Left renal cortex interstitium (tissue), 4 donors: Measurements from ENCODE around the gene PPA1. TPM values are rescaled to one million over a fixed set of nuclear protein-coding genes. Genes with fewer than 3 reads are reported as not detected.
A peak's percentile ranks its signal among the peaks of the same experiment; 100 is the strongest.
"Not testable (repeated sequence)": the region's sequence is repeated elsewhere in the genome, so short reads cannot be mapped to it uniquely, and the experiment has no call there.

Experiments used
- DNase-seq, 4 donors: peaks; one replicate each; pipeline ENCODE4 v3.0.0-alpha.2; 2013; ENCODE audit warnings: low read depth in 4 of 4, low spot score in 2 of 4, missing footprints in 1 of 4
- polyA plus RNA-seq, 4 donors: library from polyadenylated mRNA; unstranded; fragments of 120-200 nt; gene quantifications; one replicate each; pipeline ENCODE4 v1.2.1, GENCODE V29; 2013; ENCODE audit not compliant: insufficient read length in 4 of 4

PPA1 gene
- polyA plus RNA-seq, 4 donors: 75.7 to 101 (median 92.6) TPM

- peak in 1 of 4 donors; percentile 24 for DNase-seq
These were observed 22.4 kb upstream of the PPA1 start for GRCh38 chr10:70255329-70256299.

DNA sequence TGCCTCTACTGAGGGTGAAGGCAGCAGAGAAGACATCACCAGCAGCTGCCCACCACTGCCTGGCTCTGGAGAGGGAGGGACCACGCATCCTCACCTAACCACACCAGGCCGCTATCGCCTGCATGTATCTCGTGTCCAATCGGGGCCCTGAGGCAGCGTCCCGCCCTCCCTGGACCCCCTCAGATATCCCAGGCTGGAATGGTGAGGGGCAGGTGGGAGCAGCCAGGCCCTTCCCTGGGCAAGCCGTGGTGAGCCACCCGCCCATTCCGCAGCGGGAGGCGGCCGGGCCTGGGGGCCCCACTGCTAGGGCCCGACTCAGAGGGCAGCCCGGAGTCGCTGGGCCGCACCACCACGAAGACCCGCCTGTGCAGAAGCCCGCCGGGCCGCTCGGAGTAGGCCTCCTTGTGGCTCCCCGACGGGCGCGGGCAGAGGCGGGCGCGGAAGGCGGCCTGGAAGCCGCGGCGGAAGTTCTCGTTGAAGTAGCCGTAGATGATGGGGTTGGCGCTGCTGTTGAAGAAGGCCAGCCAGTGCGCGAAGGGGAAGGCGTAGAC lies 21.6 kb upstream of the PPA1 start:
- no peak for DNase-seq

- no peak for DNase-seq
These were observed 20.9 kb upstream of the PPA1 start for GRCh38 chr10:70253878-70254765.

DNA sequence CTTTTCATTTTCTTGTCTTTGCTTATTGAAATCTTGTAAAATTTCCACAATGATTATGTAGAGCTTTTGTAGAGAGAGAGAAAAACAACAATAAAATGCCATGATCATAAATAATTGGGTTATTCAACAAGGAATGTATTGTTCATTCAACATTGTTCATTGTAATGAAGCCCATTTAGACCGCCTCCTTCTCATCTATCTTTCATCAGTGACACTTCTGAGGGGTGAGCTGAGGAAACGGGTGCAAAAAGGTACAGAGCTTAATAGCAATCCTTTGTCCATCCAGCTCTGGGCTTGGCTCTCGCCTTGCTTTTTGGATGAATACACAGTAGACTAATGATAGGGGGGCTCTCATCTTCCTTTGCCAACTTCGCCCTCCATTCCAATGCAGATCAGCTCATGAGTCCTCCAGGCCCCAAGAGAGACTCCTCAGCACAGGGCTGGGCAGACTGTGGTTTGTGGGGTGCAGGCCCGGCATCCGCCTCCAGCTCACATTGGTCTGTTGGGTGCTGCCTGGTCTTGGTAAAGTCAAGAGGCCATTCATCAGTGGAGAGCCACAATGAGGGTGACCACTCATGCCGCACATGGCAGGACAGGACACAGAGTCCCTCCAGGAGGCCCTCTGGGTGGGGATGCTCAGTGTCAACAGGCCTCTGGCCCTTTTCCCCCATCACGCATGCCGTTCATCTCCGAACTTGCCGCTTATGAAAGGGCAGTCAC lies 17.9 kb upstream of the PPA1 start:
- DNase-seq: no peak

DNA sequence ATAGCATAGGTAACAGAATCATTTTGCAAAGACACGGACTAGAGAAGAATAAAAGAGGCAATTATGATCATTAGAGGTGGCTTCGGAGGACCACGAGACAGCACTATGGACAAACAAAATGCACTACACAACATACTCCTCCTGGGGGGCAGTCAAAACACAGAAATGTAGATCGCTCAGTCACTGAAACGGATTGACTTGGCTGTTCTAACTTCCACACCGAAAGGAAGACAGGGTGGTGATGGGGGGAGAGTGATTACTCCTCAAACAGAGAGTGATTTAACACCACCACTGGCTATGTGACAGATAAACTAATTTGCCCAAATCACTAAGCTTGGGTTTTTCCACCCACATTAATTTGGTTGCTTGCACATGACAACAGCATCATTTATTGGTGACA lies 14.1 kb upstream of the PPA1 start:
- no peak for DNase-seq

DNA sequence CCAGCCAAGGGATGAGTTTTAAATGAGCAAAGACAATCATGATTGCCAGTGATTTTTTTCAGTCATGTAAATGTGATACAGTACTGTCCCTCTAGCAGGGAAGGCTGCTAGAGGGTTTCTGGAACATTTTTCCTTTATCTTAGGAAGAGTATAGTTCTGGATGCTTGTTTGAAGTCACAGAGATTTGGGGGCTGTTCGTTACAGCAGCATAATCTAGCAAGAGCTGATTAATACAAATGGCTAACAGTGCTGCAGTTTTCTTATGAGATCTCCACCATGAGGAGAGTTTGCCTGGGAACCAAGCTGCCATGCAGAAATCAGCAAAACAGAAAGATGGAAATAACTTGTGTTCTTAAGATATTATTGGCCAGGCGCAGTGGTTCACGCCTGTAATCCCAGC lies 7.9 kb upstream of the PPA1 start:
- DNase-seq: no peak

GRCh38 chr10:70239986-70240385 lies 6.8 kb upstream of the PPA1 start:
- DNase-seq: not testable (repeated sequence)

DNA sequence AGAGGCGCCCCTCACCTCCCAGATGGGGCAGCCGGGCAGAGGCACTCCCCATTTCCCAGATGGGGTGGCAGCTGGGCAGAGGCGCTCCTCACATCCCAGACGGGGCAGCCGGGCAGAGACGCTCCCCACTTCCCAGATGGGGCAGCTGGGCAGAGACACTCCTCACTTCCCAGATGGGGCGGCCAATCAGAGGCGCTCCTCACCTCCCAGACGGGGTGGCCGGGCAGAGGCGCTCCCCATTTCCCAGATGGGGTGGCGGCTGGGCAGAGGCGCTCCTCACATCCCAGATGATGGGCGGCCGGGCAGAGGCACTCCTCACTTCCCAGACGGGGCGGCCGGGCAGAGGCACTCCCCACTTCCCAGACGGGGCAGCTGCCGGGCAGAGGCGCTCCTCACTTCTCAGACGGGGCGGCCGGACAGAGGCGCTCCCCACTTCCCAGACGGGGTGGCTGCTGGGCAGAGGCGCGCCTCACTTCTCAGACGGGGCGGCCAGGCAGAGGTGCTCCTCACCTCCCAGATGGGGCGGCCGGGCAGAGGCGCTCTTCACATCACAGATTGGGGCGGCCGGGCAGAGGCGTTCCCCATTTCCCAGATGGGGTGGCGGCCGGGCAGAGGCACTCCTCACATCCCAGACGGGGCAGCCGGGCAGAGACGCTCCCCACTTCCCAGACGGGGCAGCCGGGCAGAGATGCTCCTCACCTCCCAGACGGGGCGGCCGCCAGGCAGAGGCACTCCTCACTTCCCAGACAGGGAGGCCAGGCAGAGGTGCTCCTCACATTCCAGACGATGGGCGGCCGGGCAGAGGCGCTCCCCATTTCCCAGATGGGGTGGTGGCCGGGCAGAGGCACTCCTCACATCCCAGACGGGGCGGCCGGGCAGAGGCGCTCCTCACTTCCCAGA lies 6.1 kb upstream of the PPA1 start:
- not testable (repeated sequence) for DNase-seq

DNA sequence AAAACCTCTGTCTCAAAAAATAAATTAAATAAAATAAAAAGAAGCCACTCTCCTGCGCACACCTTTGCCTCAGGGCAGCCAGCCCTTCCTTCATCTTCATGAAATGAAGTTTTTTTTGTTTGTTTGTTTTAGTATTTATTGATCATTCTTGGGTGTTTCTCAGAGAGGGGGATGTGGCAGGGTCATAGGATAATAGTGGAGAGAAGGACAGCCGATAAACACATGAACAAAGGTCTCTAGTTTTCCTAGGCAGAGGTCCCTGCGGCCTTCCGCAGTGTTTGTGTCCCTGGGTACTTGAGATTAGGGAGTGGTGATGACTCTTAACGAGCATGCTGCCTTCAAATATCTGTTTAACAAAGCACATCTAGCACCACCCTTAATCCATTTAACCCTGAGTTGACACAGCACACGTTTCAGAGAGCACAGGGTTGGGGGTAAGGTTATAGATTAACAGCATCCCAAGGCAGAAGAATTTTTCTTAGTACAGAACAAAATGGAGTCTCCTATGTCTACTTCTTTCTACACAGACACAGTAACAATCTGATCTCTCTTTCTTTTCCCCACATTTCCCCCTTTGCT lies 4.8 kb upstream of the PPA1 start:
- DNase-seq: not testable (repeated sequence)

DNA sequence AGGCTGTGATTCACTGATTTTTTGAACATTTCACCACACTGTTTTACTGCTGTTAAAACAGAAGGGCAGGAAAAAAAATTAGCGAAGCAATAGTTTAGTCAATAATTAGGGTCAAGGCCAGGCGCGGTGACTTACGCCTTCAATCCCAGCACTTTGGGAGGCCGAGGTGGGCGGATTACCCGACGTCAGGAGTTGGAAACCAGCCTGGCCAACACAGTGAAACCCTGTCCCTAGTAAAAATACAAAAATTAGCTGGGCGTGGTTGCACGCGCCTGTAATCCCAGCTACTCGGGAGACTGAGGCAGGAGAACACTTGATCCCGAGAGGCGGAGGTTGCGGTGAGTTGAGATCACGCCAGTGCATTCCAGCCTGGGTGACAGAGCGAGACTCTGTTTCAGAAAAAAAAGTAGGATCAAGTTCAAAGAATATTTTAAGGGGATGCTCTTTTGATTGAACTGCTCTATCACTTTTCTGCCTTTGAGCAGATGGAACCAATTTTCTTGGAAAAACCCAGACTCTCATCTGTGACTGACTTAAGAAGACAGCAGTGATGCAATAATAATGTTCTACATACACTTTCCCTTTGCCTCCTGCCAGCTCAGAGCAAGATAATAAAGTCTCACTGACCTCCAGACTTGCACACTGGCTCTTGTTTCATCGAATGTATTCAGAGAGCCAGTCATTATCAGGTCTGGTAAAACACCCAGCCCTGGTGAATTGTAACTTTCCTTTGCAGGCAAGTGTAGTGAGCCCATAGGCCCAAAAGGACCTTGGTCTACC lies 1.6 kb upstream of the PPA1 start:
- DNase-seq: no peak

GRCh38 chr10:70233939-70234300 lies 691 bp upstream of the PPA1 start:
- no peak for DNase-seq

DNA sequence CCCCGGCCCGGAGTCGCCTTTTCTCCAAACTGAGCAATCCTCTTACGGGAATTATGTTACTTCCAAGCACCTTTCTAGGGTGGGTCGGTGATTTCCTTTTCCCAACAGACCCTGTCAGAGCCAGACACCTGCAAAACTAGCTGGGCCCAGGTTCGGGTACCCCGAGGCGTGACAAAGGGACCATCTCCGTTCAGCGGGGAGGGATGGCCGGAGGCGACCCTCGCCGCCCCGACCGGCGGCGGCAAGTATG lies 445 bp downstream of the PPA1 start:
- DNase-seq: no peak

- peak in 1 of 4 donors; percentile 36 for DNase-seq
These were observed 922 bp downstream of the PPA1 start for GRCh38 chr10:70232155-70232858.

DNA sequence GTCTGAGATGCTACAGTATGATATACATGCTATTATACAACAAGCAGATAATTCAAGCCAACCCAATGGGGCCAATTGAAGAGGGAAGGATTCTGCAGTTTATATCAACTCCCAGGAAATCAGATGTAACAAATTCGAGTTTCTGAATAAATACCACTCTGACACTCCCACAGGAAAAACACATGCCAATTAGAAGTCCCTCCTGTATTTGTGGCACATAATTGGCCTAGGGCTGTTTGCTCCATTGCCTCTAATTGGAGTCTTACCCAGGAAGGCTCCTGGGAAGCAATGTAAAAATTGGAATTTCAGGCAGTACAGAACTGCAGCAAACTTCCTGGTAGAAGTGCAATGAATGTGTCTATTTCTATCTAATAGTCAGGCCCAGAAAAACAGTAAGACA lies 4.7 kb downstream of the PPA1 start:
- no peak for DNase-seq

GRCh38 chr10:70227548-70228320 lies 5.5 kb downstream of the PPA1 start:
- DNase-seq: no peak

- DNase-seq: no peak
These were observed 9.5 kb downstream of the PPA1 start for GRCh38 chr10:70223728-70224127.

- DNase-seq: not testable (repeated sequence)
These were observed 10.3 kb downstream of the PPA1 start for GRCh38 chr10:70222811-70223447.
